GM18519 (cell line): Measurements from ENCODE around the gene ATG16L2.

Experiments
- ATAC-seq: cut with Tn5 transposase; IDR thresholded peaks from one replicate; pipeline ENCODE4 v1.9.1; 2021; ENCODE audit warnings: mild to moderate bottlenecking, moderate library complexity; ENCODE audit not compliant: unreplicated experiment, low FRiP score

The ATG16L2 gene

GRCh38 chr11:72814286-72815109 is at the start of gene ATG16L2:
TSS of gene ATG16L2 (plus strand) at chr11:72814411. CDS start at chr11:72814446, 35 bp downstream.
- peak; percentile 41 for ATAC-seq

DNA sequence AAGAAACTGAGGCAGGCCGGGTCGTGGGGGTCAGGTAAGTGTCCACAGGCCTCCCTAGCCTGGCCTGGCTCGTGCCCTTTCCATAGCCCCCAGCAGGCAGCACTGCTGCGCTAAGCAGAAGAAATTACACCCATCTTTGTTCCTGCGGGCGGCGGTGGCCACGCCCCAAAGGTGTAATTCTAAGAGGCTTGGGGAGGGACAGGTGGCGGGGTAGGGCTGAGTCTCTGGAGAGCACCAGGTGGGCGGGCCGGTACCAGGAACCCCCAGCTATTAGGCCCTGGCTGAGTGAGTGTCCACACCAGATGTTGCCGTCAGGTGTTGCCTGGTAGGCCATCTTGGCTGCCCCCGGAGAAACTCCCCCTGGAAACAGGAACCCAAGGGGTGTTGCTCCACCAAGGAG is 49.7 kb upstream of the ATG16L2 start:
- ATAC-seq: no peak

GRCh38 chr11:72766152-72766902 is 47.9 kb upstream of the ATG16L2 start:
- ATAC-seq: no peak

DNA sequence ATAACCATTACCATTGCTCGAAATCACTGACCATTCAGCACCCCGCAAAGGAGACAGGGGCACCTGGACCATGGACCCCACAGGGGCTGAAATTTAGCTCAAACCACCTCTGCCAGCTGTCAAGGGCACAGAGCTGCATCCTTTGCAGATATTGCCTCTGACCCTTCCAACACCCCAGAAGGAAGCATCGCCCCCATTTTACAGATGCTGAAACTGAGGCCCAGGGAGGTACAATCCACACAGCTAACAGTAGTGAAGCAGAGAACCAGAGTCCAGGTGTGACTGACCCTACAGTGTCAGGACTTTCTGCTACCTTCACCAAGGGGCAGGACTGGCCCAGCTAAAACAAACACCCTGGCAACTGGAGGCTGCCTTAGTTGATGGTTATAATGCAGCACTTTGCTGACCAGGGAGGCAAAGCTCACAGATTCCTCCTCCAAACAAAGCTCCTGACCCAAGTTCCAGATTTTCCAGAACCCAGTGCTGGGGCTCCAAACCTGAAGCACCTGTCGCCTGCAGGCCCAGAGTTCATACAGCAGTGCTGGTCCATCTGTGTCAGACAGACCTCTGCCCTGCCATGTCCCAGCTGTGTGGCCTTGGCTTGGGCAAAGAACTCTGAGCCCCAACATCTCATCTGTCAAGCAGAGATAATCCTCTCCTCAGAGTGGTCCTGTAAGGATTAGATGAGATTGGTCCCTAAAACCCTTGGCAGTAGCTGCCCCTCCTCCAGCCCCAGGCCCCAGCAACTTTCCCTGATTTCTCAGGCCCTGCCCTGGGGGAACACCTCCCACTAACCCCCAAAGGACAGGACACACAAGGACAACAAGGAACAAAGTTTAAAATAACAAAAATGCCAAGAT is 46.8 kb upstream of the ATG16L2 start:
- no peak for ATAC-seq

DNA sequence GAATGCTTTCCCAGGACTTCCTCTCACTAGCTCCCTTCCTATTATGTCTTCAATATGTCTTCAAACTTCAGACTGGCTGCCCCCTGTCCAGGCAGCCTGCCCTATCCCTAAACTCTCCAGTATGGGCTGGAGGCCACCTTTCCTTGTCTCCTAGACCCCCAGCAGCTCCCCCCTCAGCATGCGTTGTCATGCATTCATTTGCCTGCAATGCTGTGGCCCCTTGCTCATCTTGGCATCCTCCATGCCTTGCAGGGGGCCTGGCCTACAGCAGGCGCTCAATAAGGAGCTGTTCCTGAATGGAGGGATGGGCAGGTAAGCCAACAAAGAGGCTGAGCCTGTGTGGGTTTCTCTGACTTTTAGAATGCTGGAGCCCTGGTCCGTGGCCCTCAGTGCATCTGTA is 45.6 kb upstream of the ATG16L2 start:
- ATAC-seq: no peak

GRCh38 chr11:72769680-72770079 is 44.5 kb upstream of the ATG16L2 start:
- ATAC-seq: no peak

DNA sequence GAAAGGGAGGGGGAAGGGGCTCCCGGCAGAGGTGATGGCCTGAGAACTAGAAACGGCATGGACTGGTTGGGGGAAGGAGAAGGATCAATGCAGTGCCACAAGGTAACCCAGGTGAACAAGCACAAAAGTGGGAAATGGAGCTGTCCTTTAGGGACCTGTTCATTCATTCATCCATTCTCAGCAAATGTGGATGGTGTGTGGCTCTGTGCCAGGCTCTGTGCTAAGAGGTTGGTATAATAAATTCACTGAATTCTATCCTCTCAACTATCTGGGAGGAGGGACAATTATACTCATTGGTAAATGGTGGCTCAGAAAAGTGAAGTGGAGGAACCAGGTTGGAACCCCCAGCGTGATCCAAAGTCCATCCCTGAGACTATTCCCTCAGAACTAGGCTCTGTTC is 43.4 kb upstream of the ATG16L2 start:
- ATAC-seq: no peak

GRCh38 chr11:72771507-72771906 is 42.7 kb upstream of the ATG16L2 start:
- ATAC-seq: no peak

DNA sequence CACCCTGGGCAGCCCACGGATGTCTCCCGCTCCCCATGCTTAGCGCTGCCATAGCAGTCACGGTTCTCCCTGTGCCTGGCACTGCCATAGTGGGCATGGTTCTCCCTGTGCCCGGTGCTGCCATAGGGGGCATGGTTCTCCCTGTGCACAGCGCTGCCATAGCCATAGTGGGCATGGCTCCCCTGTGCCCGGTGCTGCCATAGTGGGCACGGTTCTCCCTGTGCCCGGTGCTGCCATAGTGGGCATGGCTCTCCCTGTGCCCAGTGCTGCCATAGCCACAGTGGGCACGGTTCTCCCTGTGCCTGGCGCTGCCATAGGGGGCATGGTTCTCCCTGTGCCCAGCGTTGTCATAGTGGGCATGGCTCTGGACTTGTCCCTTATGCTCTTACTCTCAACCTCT is 42.2 kb upstream of the ATG16L2 start:
- no peak for ATAC-seq

GRCh38 chr11:72773291-72773690 is 40.9 kb upstream of the ATG16L2 start:
- no peak for ATAC-seq

DNA sequence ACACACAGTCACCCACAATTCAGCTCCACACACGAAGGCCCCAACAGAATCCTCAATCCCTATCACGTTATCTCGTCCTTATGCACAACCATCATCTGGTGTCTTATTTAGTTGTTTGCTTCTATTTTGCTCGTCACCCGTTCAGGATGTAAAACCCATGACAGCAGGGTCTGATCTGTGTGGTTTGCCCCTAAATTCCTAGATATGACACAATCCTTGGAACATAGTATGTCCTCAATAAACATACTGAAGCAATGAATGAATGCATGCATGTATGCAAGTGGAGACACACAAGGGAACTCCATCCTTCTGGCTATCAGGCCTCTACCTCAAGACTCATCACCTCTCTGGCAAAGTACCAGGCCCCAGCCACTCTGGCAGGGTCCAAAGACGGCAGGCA is 40.5 kb upstream of the ATG16L2 start:
- no peak for ATAC-seq

GRCh38 chr11:72774499-72774898 is 39.7 kb upstream of the ATG16L2 start:
- ATAC-seq: no peak

DNA sequence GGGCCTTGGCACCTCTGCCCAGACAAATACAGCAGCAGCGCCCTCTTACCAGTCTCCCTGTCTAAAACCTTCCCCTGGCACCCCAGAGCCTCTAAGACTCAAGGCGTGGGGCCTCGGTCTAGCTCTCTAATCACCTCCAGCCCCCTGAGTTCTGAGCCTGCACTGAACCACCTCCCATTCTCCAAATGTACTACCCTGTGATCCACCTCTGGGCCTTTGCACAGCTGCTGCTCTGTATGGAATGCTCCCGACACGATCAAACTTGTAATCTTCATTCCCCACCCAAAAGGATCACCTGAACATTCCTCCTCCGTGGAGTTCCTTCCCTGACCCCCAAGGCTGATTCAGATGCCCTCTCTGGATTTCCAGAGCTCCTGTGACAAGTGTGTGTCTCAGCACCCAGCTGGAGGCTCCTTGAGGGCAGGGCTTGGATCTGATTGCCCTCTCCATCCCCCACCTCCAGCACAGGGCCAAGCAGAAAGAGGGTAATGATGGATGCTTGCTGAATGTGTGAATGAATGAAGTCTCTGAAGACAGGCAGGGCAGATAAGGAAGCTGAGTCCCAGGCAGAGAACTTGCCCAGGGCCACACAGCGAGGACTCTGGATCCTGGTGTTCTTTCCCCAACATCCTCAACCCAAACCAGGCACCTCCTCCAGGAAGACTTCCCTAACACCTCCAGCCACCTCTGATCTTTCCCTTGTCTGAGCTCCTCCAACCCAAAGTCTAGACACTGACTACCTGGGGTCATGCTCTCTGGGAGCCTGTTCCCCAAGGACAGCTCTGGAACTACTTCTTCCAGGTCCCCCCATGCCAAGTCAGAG is 38.7 kb upstream of the ATG16L2 start:
- ATAC-seq: no peak

DNA sequence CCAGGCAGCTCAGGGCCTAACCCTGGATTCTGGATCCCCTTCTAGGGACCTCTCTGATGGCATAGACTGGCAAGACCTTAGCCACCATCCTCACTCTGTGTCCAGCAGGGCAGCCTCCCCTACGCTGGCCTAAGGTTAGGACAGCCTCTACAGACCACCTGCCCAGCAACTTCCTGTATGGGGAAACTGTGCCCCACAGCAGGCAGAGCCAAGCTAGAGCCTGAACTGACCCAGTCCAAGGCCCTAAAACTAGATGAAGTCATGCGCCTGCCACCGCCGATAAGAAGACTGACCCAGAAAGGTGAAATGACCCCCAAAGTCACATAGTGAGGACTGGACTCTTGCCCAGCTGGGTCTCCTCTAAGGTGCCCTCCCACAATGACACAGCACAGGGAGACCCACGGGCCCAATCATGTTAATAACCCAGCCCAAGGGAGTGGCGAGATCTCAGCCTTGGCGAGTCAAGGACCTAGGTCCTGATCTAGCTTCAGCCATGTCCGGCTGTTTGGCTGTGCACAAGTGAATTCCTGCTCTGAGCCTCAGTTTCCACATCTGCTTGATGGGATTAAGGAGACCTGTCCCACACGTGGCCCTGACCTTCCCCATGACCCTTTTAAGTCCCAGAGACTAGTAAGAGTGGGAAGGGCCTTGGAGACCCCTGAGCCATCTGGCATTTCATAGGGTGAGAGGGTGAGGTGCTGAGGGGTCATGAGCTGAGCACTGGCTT is 37.9 kb upstream of the ATG16L2 start:
- ATAC-seq: no peak

DNA sequence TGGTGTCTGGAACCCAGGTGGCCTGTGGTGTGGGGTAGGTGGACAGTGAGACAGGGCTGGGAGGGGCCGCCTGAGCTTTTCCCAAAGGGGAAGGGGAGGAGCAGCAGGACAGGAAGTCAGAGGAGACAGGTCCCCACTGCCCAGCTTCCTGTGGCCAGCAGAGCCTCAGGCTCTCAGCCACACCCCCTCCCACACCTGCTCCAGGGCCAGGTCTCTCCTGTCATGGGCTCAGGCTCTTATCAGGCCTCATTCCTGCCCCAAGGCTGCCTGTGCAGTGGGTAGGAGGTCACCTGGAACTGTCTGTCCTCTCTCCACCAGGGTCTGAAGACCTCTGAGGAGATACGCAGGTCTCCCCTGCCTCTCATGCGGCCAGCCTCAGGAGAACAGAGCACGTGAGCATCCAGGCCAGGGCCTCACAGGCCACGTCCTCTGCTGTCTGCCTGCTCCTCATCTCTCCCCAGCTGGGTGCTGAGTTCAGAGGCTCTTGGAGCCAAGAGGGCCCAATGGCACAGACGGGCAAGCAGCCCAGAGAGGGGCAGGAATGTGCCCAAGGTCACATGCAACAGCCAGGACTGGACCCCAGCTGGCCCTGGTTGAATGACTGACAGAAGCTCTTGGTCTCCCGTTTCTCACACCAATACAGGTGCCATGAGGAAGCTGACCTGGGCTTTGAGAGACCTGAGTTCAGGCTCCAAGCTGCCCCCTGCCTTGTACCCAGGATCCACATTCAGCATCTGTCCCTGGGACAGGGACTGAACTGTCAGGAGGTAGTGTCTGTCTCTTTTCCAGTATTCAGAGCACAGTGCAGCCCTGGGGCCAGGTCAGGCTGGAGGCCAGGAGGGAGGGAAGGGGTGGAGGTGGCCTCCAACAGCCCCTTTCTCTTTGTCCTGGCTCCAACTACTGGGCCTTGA is 37.1 kb upstream of the ATG16L2 start:
- no peak for ATAC-seq

DNA sequence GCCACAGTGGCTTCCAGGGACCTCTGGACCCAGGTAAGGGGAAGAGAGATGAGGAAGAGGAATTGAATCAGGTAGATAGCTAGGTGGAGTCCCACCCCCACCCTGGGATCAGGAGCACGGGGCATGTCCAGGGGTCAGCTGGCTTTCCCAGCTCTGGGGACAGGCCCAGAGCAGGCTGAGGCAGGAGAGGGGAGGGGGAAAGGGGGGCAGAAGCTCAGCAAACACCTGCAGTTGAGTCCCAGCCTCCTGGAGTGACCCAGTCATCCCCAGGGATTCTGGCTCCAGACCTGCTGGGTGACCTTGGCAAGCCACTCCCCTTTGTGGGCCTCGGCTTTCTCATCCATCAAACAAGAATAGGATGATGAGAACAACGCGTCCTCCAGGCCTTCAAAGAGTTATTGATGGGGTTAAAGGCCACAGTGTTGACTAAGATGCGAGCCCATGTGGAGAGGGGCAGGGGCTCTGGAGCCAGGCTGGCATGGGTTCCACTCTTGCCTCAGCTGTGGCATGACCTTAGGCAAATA is 36.4 kb upstream of the ATG16L2 start:
- no peak for ATAC-seq

GRCh38 chr11:72778535-72779494 is 35.4 kb upstream of the ATG16L2 start:
- no peak for ATAC-seq
